ENCODE measurements around the gene MEG3.

Gene MEG3

GRCh38 chr14:100885617-100886016 is 59.7 kb downstream of the MEG3 start:
- Histone ChIP-seq H3K36me3 (ENCODE audit: insufficient read depth) (no peaks in the 10 kb centered on the region), H3K4me2 (no peak overlapping the region), H3K9ac (no peak overlapping the region), H3K4me3 (IDR thresholded peaks at IDR 0.05; ENCODE audit: insufficient read depth, low read depth, low read length) (no peak overlapping the region), H3K27me3 (ENCODE audit: insufficient read depth, low read depth) (no peaks in the 10 kb centered on the region), H3K27ac (no peak overlapping the region), H3K79me2 (ENCODE audit: insufficient read depth, low read depth) (no peaks in the 10 kb centered on the region), H3K4me1 (ENCODE audit: low read depth, poor library complexity, severe bottlenecking) (no peaks in the 10 kb centered on the region), H4K20me1 (ENCODE audit: insufficient read depth) (no peaks in the 10 kb centered on the region), H2AFZ (ENCODE audit: low read depth) (no peak overlapping the region)
- TF ChIP-seq CTCF (conservative IDR thresholded peaks at IDR 0.05; ENCODE audit: low read depth, low read length): no peak

- Histone ChIP-seq H3K36me3 (ENCODE audit: insufficient read depth) (no peaks in the 10 kb centered on the region), H3K79me2 (ENCODE audit: insufficient read depth, low read depth) (no peaks in the 10 kb centered on the region), H3K27me3 (ENCODE audit: insufficient read depth, low read depth) (no peaks in the 10 kb centered on the region), H3K27ac (no peak overlapping the region), H3K4me2 (no peak overlapping the region), H4K20me1 (ENCODE audit: insufficient read depth) (no peaks in the 10 kb centered on the region), H3K4me1 (ENCODE audit: low read depth, poor library complexity, severe bottlenecking) (no peaks in the 10 kb centered on the region), H3K4me3 (IDR thresholded peaks at IDR 0.05; ENCODE audit: insufficient read depth, low read depth, low read length) (no peak overlapping the region), H2AFZ (ENCODE audit: low read depth) (no peak overlapping the region), H3K9ac (no peak overlapping the region)
- TF ChIP-seq CTCF (conservative IDR thresholded peaks at IDR 0.05; ENCODE audit: low read depth, low read length): no peak
Observed at GRCh38 chr14:100887728-100888335, 61.9 kb downstream of the MEG3 start.

GRCh38 chr14:100888789-100889315 is 62.9 kb downstream of the MEG3 start:
- H3K4me3 ChIP-seq (IDR thresholded peaks at IDR 0.05; ENCODE audit: insufficient read depth, low read depth, low read length): no peak overlapping the region
- no peak overlapping the region for H3K9ac ChIP-seq
- H3K4me2 ChIP-seq: no peak overlapping the region
- H3K27ac ChIP-seq: no peak overlapping the region
- no peaks in the 10 kb centered on the region; the same call in 1 of the 2 replicates for H3K27me3 ChIP-seq (ENCODE audit: insufficient read depth, low read depth)
- H3K4me1 ChIP-seq (ENCODE audit: low read depth, poor library complexity, severe bottlenecking): no peaks in the 10 kb centered on the region
- no peaks in the 10 kb centered on the region for H3K36me3 ChIP-seq (ENCODE audit: insufficient read depth)
- no peak overlapping the region for H2AFZ ChIP-seq (ENCODE audit: low read depth)
- no peaks in the 10 kb centered on the region for H3K79me2 ChIP-seq (ENCODE audit: insufficient read depth, low read depth)
- TF ChIP-seq CTCF (conservative IDR thresholded peaks at IDR 0.05; ENCODE audit: low read depth, low read length): no peak
- no peaks in the 10 kb centered on the region for H4K20me1 ChIP-seq (ENCODE audit: insufficient read depth)

- Histone ChIP-seq H3K9ac (no peak overlapping the region), H3K27me3 (ENCODE audit: insufficient read depth, low read depth) (no peaks in the 10 kb centered on the region; the same call in 1 of the 2 replicates), H3K4me3 (IDR thresholded peaks at IDR 0.05; ENCODE audit: insufficient read depth, low read depth, low read length) (no peak overlapping the region), H3K36me3 (ENCODE audit: insufficient read depth) (no peaks in the 10 kb centered on the region), H3K79me2 (ENCODE audit: insufficient read depth, low read depth) (no peaks in the 10 kb centered on the region), H3K27ac (no peak overlapping the region), H4K20me1 (ENCODE audit: insufficient read depth) (no peaks in the 10 kb centered on the region), H2AFZ (ENCODE audit: low read depth) (no peak overlapping the region), H3K4me1 (ENCODE audit: low read depth, poor library complexity, severe bottlenecking) (no peaks in the 10 kb centered on the region), H3K4me2 (no peak overlapping the region)
- no peak for TF ChIP-seq CTCF (conservative IDR thresholded peaks at IDR 0.05; ENCODE audit: low read depth, low read length)
Observed at GRCh38 chr14:100889641-100890040, 63.7 kb downstream of the MEG3 start.
